Activated gamma-delta T cell (primary cell): ENCODE measurements around the gene MGMT.
"Not testable (repeated sequence)": the region's sequence is repeated elsewhere in the genome, so short reads cannot be mapped to it uniquely, and the experiment has no call there.

ENCODE experiments used
- DNase-seq: peaks from one replicate; lab custom pipeline; 2025; lab: John Stamatoyannopoulos, UW
- total RNA-seq, 2 donors: gene quantifications; one replicate each; lab custom pipeline; 2026; lab: John Stamatoyannopoulos, UW

The MGMT gene
- 19.2 to 19.6 reads per million in 2 donors for total RNA-seq

- peak; percentile 98 for DNase-seq
Measured at GRCh38 chr10:129466703-129467358, at the start of gene MGMT. TSS of gene MGMT (plus strand) at chr10:129467241.

- no peak for DNase-seq
Measured at GRCh38 chr10:129417870-129418269, 49.2 kb upstream of the MGMT start.

- no peak for DNase-seq
Measured at GRCh38 chr10:129418496-129419225, 48.4 kb upstream of the MGMT start.

GRCh38 chr10:129419397-129419796 is 47.6 kb upstream of the MGMT start:
- DNase-seq: no peak

GRCh38 chr10:129421399-129422010 is 45.5 kb upstream of the MGMT start:
- DNase-seq: no peak

GRCh38 chr10:129424978-129425377 is 42.1 kb upstream of the MGMT start:
- DNase-seq: no peak

GRCh38 chr10:129426606-129427005 is 40.4 kb upstream of the MGMT start:
- no peak for DNase-seq

- no peak for DNase-seq
Measured at GRCh38 chr10:129433266-129433665, 33.8 kb upstream of the MGMT start.

GRCh38 chr10:129435724-129436123 is 31.3 kb upstream of the MGMT start:
- not testable (repeated sequence) for DNase-seq

- DNase-seq: no peak
Measured at GRCh38 chr10:129438024-129438423, 29.0 kb upstream of the MGMT start.

GRCh38 chr10:129440247-129440646 is 26.8 kb upstream of the MGMT start:
- DNase-seq: no peak

GRCh38 chr10:129440722-129441316 is 26.2 kb upstream of the MGMT start:
- DNase-seq: no peak

GRCh38 chr10:129441372-129442009 is 25.6 kb upstream of the MGMT start:
- DNase-seq: no peak

GRCh38 chr10:129442866-129443265 is 24.2 kb upstream of the MGMT start:
- DNase-seq: no peak

GRCh38 chr10:129444359-129444758 is 22.7 kb upstream of the MGMT start:
- DNase-seq: no peak

GRCh38 chr10:129445436-129446182 is 21.4 kb upstream of the MGMT start:
- DNase-seq: no peak

GRCh38 chr10:129446183-129446581 is 20.9 kb upstream of the MGMT start:
- no peak for DNase-seq

- no peak for DNase-seq
Measured at GRCh38 chr10:129447486-129447885, 19.6 kb upstream of the MGMT start.

- DNase-seq: no peak
Measured at GRCh38 chr10:129448086-129448485, 19.0 kb upstream of the MGMT start.

GRCh38 chr10:129448539-129448938 is 18.5 kb upstream of the MGMT start:
- no peak for DNase-seq

GRCh38 chr10:129449893-129450292 is 17.1 kb upstream of the MGMT start:
- DNase-seq: no peak
